ENCODE results near the gene CTNND1. TPM values are rescaled to one million over a fixed set of nuclear protein-coding genes. Genes with fewer than 3 reads are reported as not detected.
A peak's percentile ranks its signal among the peaks of the same experiment; 100 is the strongest.

CTNND1 gene
- total RNA-seq, 1 donor from 2014 or later: 112 TPM

DNA sequence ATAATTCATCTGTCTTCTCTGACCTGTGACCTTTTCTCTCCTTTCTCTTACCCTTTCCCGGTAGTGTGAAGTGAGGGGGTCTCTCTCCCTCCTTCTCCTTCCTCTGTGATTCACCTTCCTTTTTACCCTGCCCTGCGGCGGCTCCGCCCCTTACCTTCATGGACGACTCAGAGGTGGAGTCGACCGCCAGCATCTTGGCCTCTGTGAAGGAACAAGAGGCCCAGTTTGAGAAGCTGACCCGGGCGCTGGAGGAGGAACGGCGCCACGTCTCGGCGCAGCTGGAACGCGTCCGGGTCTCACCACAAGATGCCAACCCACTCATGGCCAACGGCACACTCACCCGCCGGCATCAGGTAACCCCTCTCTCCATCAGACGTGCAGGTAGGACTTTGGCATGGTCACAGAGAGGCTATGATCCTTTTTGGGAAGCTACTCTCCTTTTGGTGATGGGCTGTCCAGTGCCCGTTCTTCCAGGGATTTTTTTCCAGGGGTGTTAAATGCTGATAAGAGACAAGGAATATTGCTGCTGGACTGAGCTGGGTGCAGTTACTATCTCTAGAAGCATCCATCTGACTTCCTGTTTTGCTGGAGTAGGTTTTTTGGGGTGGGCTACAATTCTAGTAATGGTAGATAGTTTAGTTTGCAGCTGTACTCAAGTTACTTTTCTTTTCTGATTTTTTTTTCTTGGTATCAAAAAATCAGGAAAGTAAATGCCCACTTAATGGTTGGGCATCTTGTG, 29.9 kb downstream of the CTNND1 start:
- H3K4me3 ChIP-seq (ENCODE audit: low read depth, low read length): peak overlapping the region; percentile 21
- no peak for TF ChIP-seq CTCF (conservative IDR thresholded peaks at IDR 0.05; ENCODE audit: low read depth, low read length)
- DNase-seq (ENCODE audit: low read depth): no peak

GRCh38 chr11:57792060-57792541, 30.5 kb downstream of the CTNND1 start:
- TF ChIP-seq CTCF (conservative IDR thresholded peaks at IDR 0.05; ENCODE audit: low read depth, low read length): no peak
- H3K4me3 ChIP-seq (ENCODE audit: low read depth, low read length): peak overlapping the region; percentile 1
- DNase-seq (ENCODE audit: low read depth): no peak

DNA sequence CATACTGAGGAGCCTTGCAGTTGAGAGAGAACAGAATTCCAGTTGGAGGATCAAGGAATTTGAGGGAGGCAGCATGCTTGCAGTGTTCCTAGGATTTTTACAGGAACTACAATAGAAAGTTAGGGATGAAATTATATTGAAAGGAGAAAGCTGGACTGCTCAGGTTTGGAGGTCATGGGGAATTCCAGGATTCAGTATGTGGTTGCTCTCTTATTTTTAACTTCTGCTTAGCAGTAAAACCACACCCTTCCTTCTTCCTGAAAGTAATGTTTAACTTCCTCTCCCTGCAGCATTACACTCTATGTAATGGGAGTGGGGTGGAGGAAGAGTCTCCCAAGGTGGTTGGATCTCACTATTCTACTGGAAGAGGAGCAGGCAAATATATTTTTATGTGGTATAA, 31.3 kb downstream of the CTNND1 start:
- no peak for TF ChIP-seq CTCF (conservative IDR thresholded peaks at IDR 0.05; ENCODE audit: low read depth, low read length)
- peak overlapping the region; percentile 1 for H3K4me3 ChIP-seq (ENCODE audit: low read depth, low read length)
- DNase-seq (ENCODE audit: low read depth): no peak

DNA sequence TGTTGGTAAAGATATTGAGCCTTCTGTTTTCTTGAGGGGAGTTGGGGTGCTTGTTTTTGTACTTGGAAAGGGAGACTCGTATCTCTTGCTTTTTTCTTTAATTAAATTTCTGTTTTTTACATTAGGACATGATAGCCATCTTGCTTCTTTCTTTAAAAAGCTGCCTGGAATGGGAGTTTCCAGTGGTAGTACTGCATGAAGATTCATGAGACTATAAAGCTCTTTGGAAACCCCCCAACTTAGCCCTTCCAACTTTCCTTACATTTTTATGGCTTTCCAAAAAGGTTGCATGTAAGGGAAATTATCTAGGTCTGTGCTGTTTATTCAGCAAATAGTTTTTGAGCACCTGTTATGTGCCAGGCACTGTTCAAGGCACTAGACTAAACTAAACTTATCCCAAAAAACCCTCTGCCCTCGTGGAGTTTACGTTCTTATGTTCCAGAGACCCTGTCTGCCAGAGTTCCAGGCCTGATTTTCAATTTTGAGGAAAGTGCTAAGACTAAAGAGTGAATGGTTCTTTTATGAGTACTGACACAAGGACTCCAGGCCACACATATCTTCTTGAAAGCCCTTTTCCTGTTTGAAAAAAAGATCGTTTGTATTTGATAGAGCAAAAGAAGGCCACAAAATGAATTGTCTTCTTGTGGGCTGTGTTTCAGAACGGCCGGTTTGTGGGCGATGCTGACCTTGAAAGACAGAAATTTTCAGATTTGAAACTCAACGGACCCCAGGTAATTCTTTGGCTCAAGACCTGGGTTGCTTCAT, 31.9 kb downstream of the CTNND1 start:
- no peak for DNase-seq (ENCODE audit: low read depth)
- TF ChIP-seq CTCF (conservative IDR thresholded peaks at IDR 0.05; ENCODE audit: low read depth, low read length): no peak
- no peak overlapping the region for H3K4me3 ChIP-seq (ENCODE audit: low read depth, low read length)

GRCh38 chr11:57798905-57799559, 37.4 kb downstream of the CTNND1 start:
- TF ChIP-seq CTCF (conservative IDR thresholded peaks at IDR 0.05; ENCODE audit: low read depth, low read length): no peak
- no peak overlapping the region for H3K4me3 ChIP-seq (ENCODE audit: low read depth, low read length)
- peak; percentile 56 for DNase-seq (ENCODE audit: low read depth)

- DNase-seq (ENCODE audit: low read depth): peak; percentile 45
- H3K4me3 ChIP-seq (ENCODE audit: low read depth, low read length): no peak overlapping the region
- TF ChIP-seq CTCF (conservative IDR thresholded peaks at IDR 0.05; ENCODE audit: low read depth, low read length): peak; percentile 79
Observed at GRCh38 chr11:57800444-57801182, 39.0 kb downstream of the CTNND1 start.

Data from epithelial cell of proximal tubule (primary cell).